ENCODE results near the gene PPP2R2B.
"Not testable (repeated sequence)": the region's sequence is repeated elsewhere in the genome, so short reads cannot be mapped to it uniquely, and the experiment has no call there.

PPP2R2B gene

DNA sequence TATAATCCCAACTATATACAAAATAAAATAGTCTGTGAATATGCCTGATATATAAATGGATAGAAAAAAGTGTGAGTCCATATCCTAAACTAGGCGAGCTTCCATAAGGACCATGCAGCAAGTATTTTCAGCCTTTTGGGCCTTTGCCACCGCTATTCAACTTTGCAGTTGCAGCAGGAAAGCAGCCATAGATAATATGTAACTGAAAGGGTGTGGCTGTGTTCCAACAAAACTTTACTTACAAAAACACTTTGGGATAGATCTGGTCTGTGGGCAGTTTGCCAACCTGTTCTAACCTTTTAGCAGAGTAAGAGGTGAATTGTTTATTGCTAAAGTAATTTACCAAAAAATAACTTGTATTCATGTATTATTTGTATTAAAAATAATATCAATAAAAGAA is 234.8 kb downstream of the PPP2R2B start:
- DNase-seq = no peak

DNA sequence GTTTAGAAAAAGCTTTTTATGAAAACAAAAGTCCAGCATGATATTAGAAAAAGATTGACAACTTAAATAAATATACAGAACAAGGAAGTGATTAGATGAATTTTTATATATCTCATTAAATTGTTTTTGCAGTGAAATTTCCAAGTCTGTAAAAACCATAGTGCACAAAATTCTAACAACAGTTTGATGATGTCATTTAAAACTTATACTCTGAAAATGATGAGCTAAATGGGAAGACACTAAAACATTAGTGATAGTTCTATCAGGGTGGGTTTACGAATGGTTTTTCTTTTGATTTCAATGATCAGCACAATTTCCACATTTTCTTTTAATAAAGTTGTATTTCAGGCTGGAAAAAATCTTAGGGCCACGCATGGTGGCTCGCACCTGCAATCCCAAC is 236.1 kb downstream of the PPP2R2B start:
- no peak for DNase-seq

DNA sequence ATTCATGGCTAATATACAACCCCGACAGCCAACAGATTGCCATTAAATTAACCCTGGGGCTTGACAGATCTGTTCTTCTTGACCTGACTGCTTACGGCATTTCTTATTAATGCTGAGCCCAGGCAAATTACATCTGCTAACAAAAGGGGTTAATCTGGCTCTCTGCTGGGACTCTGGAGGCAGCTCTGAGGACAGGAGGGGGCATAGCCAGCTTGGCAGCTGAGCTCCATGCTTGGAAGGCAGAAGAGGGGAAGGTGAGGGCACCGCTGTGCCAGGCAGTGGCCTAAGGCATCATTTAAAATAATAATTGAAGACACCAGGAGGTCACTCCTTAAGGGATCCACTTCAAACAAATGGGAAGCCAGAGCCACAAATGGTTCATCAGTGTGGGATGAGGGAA is 236.6 kb downstream of the PPP2R2B start:
- DNase-seq = peak in 2 of 3 experiments; percentile 7 to 60

DNA sequence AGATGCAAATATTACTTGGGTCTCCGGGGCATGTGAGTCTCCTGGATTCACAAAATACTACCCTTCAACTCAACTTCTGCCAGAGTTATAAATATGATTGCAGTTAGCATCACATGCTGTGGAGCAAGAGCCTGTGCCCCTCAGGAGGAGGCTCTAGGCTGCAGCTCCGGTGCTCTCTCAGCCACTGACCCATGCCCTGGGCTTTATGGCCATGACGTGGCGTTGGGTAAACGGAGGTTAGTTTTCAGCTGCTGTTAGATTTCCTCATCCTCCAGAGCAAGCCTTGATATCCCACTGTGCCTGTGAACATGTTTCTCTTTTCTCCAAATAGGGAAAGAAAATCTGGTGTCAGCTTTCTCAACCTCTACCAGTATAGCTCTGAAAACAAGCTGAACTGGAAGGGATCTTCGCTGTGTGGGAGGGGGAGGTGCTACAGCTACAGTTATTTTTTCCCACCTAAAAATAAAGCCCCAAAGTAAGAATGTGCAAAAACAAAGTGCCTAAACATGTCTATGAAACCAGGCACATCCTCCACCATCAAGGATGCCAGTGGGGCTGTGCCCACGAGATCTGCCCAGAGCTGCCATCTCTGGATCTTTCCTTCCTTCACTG is 238.2 kb downstream of the PPP2R2B start:
- peak in 1 of 3 experiments; percentile 3 for DNase-seq

DNA sequence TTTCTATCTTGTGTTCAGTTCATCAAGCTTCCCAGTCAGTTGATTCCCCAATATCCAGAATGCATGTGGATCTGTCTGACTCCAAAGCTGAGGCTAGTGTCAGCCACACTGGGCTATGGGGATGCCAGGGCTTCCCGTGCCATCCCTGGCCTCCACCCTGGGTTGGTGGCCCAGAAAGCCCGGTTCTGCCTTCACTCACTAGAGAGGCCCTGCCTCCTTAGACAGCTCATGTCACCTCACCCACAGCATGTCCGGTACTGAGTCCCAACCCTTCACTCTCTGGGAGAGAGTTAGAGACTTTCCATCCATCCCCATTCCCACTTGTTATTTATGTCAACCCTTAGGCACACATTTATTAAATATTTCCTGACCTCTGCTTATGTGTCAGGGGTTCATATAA is 243.1 kb downstream of the PPP2R2B start:
- no peak for DNase-seq

DNA sequence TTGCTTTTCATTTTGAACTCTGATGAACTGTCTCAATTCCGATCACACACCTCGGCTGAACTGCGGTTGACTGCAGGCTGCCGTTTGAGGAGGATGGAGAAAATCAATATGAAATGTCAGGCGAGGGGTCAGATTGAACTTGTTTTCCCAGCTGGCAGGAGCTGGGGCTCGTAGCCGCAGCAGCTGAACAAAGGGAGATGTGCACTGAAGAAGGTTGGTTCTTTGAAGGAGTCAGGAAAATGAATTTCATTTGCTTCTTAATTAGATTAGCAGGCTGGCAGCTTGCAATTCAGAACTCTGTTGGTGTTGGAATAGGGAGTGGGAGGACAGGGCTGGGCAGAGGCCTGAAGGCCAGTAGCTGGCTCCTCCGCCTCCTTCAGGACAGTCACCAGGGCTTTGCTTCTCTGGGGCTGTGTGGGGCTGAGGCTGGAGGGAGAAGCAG is 245.2 kb downstream of the PPP2R2B start:
- peak; percentile 62 to 89 (median 83) for DNase-seq

DNA sequence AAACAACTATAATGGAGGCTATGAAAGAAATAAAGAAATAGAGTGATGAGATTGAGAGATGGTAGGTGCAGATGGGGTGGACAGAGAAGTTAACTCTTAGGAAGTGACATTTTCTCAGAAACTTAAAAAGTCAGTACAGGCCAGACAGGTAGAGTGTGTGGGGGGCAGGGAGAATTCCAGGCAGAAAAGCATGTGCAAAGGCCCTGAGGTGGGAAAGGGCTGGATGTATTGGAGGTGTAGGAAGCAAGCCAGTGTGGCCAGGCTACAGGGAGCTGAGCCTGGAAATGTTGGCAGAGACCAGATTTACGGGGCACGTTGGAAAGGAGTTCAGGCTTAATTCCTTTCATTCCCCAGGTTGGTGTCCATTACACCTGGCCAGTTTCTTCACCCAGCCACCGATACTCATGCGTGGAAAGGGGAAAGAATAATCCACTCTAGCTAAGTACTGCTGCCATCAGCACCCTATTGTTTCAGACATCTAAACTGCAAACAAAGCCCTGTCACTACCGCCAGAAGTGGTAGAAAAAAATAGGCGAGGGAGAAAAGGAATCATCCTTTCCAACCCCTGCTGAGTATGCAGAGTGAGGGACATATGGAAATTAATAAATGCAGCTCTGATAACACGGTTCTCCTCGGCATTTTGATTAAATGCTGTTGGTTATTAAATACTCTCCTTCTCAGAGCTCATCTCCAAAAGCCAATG is 245.8 kb downstream of the PPP2R2B start:
- peak; percentile 62 to 89 (median 83) for DNase-seq

DNA sequence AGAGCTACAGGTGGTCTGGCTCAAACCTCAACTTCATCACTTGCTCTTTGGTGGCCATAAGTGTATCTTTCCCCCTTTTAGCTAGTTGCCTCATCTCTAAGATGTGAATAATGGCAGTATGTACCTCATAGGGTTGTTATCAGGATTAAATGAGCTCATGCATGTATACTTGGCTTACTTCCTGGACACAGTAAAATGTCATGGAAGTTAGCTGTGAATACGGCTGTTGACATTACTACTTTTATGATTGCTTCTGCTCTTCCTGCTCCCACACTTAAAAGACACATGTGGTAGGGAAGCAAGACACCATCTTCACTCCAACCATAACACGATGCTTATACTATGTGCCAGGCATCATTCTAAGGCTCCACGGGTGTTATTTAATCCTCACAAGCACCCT is 248.1 kb downstream of the PPP2R2B start:
- no peak for DNase-seq

DNA sequence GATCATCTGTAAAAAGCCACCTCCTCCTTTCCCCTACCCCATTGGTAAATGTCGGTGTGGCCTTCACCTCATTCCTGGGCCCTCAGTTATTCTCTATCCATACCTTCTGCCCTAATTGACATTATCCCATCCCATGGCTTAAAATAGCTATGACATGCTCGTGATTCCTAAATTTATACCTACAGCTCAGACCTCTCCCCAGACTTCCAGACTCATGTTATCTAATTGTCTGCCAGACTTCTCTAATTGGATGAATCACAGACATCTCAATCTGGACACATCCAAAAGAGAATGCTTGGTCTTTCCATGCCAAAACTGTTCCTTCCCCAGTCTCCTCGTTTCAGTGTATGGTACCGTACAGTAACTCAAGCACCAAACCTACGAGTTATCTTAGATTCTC is 249.6 kb downstream of the PPP2R2B start:
- DNase-seq = no peak

DNA sequence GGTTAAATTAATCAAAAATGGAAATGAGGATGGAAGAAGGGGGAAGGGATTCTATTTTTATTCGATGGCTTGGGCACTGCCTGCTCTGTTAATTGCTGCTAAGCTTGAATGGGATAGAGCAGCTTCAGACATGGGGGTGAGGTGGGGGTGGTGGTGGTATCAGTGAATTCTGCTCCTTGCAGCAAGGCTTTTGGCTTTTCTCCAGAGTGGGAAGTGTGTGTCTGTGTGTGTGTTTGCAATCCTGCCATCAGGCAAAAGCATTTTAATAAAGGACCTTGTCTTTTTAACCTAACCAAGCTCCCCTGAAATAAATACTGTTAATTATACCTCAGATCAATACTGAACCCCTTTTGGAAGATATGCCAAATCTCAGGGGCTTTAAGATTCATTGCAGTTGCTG is 251.6 kb downstream of the PPP2R2B start:
- no peak for DNase-seq

DNA sequence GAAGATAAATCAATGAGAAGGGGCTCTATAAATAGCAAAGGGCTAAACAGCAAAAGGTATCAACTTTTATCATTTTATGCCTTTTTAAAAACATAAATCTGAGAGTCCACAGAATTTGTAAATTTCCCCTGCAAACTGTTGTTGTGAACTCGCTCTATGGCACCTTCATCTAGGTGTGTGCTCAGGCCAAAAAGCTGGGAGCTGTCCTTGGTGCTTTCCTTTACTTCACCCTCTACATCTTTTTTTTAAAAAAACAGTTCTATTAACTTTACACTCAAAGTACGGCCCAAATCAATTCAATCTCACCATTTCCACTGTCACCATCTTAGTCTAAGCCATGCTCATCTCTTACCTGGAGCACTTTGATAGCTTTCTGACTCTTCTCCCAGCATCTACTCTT is 254.4 kb downstream of the PPP2R2B start:
- peak in 1 of 3 experiments; percentile 3 for DNase-seq

DNA sequence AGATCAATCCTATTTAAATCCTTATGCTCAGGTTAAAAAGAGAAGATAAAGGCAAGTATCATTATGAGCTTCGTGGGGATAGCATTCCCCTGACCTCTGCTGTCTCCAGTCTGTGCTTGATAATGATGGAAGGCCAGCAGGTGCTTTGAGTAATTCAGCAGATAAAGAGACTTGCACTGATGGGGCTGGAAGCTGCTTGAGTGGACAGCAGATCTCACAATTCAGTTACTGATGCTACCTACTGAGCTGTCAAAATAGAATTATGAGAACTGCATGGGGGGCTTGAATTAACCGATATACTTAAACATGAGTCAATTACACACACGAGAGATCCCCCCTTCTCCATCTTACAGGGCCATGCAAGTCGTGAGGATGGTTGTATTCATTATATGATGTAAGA is 254.9 kb downstream of the PPP2R2B start:
- peak in 2 of 3 experiments; percentile 10 to 69 for DNase-seq

DNA sequence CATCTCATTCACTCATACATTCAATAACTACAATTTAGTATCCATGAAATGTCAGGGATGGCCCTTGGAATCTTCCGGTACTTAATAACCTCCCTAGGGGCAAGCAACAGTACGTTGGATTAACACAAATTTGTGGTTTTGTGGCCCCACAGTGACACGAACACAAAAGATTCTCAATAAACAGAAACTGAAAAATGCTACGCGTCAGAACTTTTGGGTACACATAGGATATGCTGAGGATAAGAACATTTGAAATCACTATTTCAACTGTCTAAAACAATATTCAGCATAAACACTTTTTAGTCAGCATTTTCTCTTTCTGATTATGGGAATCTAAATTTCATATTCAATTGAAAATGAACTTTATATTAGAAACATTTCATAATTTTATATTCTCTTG is 255.5 kb downstream of the PPP2R2B start:
- no peak for DNase-seq

DNA sequence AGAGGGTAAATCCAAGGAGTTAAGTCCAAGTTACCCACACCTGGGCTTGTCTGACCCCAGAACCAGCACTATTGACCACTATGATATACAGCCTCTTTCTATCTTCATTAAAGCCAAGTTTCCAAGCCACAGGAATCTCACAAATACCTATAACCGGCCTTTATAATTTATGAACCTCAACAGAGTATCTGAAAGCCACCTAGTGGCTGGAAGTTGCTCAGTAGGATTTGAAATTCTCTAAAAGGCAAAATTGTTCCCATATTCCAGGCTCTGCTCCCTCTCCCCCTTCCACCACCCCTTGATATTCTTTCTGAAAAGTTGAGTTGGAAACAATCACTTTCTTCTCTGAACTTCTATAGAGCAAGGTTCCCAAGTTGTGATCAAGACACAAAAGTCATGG is 256.2 kb downstream of the PPP2R2B start:
- DNase-seq = no peak

DNA sequence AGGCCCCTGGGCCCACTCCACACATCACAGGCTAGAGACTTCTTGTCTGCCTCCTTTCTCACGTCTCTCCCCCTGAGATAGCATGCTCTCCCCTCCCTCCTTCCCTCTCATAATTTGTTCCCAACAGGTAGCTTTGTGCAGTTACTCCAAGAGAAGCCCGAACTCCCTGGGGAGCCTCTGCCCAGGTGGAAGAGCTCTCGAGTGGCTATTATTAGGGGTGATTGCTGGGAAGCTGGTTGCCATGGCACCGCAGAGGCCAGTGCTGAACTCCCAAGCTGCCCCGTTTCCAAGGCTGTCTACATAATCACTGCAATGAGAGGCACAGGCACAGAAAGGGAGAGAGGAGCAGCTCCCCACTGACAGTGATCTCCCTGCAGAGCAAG is 257.9 kb downstream of the PPP2R2B start:
- DNase-seq = peak; percentile 90 to 99 (median 98)

DNA sequence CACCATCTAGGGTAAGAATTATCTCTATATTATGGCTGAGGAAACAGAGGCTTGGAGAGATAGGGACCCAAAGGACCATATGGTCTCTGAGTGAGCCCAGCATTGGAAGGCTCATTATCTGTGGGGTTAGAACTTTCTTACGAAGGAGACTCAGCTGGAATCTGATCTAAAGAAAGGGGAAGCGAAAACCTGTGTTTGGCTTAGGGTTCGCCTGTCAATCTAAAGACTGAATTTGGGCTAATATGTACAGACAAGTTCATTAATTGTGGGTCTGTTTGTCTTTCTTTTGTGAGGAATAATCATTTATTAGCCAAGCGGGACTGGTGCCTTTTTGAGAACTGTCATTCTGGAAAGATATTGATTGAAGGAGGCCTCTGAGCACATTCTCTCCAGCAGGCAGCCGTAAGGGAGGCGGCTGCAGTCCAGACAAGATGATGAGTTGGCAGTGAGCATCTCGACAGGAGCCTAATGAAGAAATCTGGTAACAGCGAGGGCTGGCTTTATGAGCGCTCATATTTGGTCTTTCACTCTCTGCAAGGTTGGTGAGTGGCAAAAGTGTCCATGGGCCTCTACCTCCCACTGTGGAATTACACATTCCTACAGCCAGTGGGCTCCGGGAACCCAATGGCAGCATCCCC is 258.4 kb downstream of the PPP2R2B start:
- DNase-seq = peak in 2 of 3 experiments; percentile 60 to 78

DNA sequence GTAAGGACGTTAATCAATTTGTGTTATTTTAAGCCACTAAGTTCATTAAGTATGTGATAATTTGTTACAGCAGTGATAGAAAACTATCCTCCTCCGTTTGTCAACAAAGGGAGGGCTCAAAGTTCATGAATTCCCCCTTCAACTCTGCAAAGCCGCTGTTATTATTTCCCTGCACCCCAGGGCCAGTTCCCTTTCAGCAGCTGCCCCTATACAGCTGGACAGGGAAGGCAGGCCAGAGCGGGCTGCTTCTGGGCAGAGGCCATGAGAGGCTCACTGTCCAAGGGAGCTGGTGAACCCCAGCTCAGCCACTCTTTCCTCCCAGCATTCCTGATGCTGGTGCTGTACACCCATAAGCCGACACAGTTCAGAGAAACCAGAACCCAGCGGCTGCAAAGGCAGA is 260.1 kb downstream of the PPP2R2B start:
- no peak for DNase-seq

DNA sequence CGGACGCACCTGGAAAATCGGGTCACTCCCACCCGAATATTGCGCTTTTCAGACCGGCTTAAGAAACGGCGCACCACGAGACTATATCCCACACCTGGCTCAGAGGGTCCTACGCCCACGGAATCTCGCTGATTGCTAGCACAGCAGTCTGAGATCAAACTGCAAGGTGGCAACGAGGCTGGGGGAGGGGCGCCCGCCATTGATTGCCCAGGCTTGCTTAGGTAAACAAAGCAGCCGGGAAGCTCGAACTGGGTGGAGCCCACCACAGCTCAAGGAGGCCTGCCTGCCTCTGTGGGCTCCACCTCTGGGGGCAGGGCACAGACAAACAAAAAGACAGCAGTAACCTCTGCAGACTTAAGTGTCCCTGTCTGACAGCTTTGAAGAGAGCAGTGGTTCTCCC is 268.8 kb downstream of the PPP2R2B start:
- not testable (repeated sequence) for DNase-seq

DNA sequence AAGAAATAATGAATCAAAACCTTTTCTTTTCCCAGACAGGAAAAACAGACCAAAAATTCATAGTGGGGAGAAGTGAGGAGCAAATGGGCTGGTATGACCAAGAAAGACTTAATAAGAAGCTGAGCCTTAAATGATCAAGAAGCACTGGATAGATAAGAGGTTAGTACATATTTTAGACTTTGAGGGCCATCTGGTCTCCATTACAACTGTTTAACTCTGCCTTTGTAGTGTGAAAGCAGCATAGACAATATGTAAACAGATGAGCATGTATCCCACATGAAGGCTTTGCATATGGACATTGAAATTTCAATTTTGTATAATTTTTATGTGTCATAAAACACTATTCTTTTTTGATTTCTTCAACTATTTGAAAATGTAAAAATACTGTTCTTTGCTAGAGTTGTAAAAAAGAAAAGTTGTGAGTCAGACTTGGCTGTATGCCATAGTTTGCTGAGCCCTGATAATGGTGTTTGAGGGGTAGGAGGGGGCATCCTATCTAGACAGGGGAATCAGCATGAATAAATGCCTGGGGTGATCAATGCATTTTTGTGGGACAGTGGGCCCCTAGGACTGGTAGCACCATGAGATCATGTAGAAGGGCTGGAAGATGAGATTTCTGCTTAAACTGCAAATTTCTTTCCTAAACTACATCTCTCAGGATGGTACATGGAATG is 270.8 kb downstream of the PPP2R2B start:
- DNase-seq = no peak

DNA sequence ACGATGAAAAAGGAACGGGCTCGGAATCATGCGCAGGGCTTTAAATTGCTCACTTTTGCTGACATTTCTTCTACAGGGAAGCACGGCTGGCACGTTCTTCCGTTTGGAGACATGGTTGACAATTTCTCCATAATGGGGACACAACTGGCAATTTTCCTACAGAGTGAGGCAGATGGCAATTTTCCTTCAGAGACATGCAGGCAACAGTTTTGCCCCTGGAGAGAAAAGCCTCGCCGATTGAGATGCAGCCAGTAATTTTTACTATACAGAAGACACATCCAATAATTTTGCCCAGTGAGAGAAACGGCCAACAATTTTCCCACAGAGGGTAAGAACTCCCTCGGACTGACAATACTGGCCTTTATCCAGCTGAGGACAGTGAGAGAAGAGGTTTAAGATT is 271.7 kb downstream of the PPP2R2B start:
- no peak for DNase-seq

DNA sequence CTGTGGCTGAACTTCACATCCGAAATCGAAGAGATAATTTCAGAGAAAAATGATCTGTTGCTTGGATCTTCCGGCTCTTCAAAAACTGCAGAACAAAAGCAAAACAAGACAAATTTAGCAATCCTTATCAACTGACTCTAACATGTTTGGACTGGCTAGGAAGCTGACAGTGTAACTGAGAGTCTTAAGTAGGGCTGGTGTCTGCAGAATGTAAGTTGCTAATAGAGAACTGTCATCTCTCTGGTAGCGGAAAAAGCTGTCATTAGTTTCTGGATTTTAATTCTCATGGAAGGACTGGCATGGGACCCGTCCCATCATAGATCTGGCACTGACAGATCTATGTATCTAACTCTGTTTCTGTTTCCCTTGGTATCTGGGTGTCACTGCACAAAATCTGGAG is 278.2 kb downstream of the PPP2R2B start:
- no peak for DNase-seq

DNA sequence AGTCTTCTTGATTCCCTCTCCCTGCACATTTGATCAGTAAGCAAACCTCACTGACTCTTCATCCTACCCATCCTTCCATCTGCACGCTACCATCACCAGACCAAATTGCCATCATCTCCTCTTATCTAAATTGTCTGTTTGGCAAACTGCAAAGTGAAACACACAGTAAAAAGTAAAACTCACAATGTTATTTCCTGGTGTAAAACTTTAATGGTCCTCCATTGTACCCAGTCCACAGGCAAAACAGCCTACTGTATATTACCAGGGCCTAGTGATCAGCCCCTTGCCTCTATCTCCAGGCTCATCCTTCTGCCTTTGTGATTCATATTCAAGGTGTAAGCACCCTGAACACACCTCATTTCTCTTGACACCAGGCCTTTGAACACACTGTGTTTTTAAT is 279.3 kb downstream of the PPP2R2B start:
- no peak for DNase-seq

DNA sequence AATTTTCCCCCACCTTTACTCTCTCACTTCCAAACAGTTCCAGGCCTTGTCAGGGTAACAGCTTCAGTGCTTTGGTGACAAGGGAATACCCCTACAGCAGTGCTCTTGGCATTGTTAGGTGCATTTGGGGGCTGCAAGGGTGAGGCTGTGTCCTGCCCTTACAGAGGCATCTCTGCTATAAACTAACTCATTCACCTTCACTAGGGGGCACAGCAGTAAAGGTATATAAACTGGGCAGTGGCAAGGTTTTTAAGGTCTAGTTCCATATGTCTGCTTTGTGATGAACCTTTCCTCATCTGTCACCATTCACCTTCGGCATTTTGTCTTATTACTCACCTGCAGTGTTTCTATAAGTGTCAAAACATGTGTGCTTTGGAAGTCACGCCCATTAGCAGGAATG is 283.5 kb downstream of the PPP2R2B start:
- no peak for DNase-seq

DNA sequence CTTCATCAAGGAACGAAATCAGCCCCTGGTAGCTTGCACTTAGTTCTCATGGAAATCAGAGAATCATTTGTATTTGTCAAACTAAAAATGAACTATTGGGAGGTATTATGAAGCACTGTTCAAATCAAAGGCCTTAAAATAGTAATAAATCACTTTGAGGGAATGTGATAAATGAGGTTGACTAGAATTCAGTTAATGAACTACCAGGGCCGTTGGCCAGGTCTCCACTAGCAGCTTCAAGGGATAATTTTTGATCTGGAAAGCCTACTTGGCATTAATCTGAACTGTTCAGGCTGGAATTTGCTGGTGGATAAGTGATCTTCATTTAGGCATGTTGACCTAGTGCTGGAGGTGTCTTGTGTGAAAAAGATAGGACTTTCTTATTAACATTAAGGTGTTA is 286.2 kb downstream of the PPP2R2B start:
- DNase-seq = no peak
